Parathyroid adenoma (tissue), 2 donors: ENCODE data around the gene ACOT7.

Experiments used
- H2AFZ ChIP-seq: fragments of 300-600 bp; sonication (generic); one replicate; pipeline ENCODE4 v1.7.0; 2017; ENCODE audit warnings: antibody characterized with exemption, mild to moderate bottlenecking
- H3K27ac ChIP-seq: fragments of 300-600 bp; sonication (generic); one replicate; pipeline ENCODE4 v1.7.0; 2017
- H3K27me3 ChIP-seq: fragments of 300-600 bp; sonication (generic); one replicate; pipeline ENCODE4 v1.7.0; 2017; ENCODE audit warnings: low read length; ENCODE audit not compliant: control insufficient read depth, insufficient read depth
- H3K36me3 ChIP-seq: fragments of 300-600 bp; sonication (generic); one replicate; pipeline ENCODE4 v1.7.0; 2017; ENCODE audit warnings: low read length; ENCODE audit not compliant: control insufficient read depth, insufficient read depth
- H3K4me1 ChIP-seq: fragments of 300-600 bp; sonication (generic); one replicate; pipeline ENCODE4 v1.7.0; 2017; ENCODE audit warnings: control low read depth
- H3K4me2 ChIP-seq: fragments of 300-600 bp; sonication (generic); one replicate; pipeline ENCODE4 v1.7.0; 2017; ENCODE audit warnings: low read length
- H3K4me3 ChIP-seq: fragments of 300-600 bp; sonication (generic); one replicate; pipeline ENCODE4 v1.7.0; 2017; ENCODE audit warnings: low read depth, low read length
- H3K79me2 ChIP-seq: fragments of 300-600 bp; sonication (generic); one replicate; pipeline ENCODE4 v1.7.0; 2017; ENCODE audit warnings: control low read depth
- H3K9ac ChIP-seq: fragments of 300-600 bp; sonication (generic); one replicate; pipeline ENCODE4 v1.7.0; 2017; ENCODE audit warnings: mild to moderate bottlenecking
- H3K9me3 ChIP-seq: fragments of 300-600 bp; sonication (generic); one replicate; pipeline ENCODE4 v1.7.0; 2017; ENCODE audit warnings: low read length; ENCODE audit not compliant: control insufficient read depth
- TF ChIP-seq, protein P1 (sequence below): fragments of 300-600 bp; sonication (generic); IDR thresholded peaks from one replicate; pipeline ENCODE4 v1.7.0; 2017; ENCODE audit warnings: antibody characterized with exemption, mild to moderate bottlenecking
- donor health status: primary hyperparathyroidism.

The ACOT7 gene

DNA sequence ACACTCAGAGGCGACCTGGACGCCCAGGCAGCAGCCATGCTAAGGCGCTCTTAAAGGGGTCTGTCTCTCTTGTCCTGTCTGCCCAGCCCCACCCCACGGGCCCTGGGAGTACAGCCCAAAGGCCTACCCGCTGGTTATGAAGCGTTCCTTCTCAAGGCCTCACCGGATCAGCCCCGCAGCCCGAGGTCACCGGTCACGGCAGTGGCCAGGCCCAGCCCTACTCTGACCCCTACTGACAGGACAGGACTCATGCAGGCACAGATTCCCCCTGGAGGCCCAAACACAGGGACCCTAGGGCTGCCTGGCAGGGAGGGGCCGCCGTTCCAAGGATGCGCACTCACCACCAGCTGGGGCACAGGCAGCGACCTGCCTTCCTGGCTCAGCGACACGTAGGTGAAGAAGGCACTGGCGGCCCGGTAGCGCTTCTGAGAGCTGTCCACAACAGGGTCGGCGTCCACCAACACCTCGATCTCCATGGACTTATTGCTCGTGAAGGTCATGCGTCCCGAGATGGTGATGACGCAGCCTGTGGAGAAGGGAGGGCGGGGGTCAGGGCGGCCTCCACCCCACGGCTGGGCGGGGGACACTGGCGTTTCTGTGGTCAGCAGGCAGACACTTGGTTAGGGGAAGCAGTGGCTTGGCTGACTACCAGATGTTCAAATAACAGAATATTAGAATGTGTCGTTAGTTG is 112.7 kb downstream of the ACOT7 start:
- Histone ChIP-seq H3K79me2 (no peaks in the 10 kb centered on the region), H2AFZ (no peak overlapping the region), H3K36me3 (no peaks in the 10 kb centered on the region), H3K9ac (no peak overlapping the region), H3K27ac (no peak overlapping the region), H3K4me1 (peaks cover 5% of the 10 kb centered on the region), H3K4me2 (no peak overlapping the region), H3K4me3 (no peak overlapping the region), H3K9me3 (no peaks in the 10 kb centered on the region), H3K27me3 (no peaks in the 10 kb centered on the region)
- TF ChIP-seq, protein P1, sequence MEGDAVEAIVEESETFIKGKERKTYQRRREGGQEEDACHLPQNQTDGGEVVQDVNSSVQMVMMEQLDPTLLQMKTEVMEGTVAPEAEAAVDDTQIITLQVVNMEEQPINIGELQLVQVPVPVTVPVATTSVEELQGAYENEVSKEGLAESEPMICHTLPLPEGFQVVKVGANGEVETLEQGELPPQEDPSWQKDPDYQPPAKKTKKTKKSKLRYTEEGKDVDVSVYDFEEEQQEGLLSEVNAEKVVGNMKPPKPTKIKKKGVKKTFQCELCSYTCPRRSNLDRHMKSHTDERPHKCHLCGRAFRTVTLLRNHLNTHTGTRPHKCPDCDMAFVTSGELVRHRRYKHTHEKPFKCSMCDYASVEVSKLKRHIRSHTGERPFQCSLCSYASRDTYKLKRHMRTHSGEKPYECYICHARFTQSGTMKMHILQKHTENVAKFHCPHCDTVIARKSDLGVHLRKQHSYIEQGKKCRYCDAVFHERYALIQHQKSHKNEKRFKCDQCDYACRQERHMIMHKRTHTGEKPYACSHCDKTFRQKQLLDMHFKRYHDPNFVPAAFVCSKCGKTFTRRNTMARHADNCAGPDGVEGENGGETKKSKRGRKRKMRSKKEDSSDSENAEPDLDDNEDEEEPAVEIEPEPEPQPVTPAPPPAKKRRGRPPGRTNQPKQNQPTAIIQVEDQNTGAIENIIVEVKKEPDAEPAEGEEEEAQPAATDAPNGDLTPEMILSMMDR, result no peak

DNA sequence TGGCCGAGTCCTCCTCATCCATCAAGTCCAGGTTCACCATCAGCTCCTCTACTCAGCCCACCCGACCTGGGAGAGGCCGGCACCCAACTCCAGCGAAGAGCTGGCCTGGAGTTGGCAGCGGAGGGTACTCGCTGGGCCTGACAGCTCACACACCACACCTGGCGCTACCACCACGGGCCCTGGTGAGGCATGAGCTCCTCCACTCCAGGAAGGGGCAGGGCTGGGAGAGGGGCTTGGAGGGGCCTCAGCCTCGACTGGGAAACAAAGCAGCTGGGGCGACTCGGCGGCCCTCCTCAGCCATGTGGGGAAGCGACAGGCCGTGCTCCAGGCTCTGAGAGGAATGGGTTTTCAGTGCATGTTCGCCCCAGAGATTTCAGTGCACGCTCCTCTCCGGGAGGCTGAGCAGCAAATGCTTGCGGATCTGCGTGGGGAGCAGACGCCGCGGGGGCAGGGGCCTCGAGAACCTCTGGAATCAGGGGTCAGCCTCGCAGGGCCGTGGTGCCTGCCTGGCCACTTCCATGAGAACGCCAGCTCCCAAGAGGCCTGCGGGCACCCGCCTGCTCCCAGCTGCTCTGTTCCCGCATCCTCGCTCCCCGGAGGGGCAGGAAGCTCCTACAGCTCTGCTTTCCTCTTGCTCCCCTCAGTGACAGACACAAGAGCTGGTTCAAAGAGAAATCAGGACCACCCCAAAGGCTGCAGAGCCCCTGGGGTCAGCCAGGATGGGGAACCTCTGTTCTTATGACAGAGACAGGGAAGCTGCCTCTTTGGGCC is 113.8 kb downstream of the ACOT7 start:
- Histone ChIP-seq H3K9me3 (no peaks in the 10 kb centered on the region), H3K79me2 (no peaks in the 10 kb centered on the region), H3K9ac (no peak overlapping the region), H3K4me3 (no peak overlapping the region), H3K27ac (no peak overlapping the region), H3K27me3 (no peaks in the 10 kb centered on the region), H2AFZ (no peak overlapping the region), H3K4me2 (no peak overlapping the region), H3K4me1 (peaks cover 5% of the 10 kb centered on the region), H3K36me3 (no peaks in the 10 kb centered on the region)
- TF ChIP-seq, protein P1, result no peak

DNA sequence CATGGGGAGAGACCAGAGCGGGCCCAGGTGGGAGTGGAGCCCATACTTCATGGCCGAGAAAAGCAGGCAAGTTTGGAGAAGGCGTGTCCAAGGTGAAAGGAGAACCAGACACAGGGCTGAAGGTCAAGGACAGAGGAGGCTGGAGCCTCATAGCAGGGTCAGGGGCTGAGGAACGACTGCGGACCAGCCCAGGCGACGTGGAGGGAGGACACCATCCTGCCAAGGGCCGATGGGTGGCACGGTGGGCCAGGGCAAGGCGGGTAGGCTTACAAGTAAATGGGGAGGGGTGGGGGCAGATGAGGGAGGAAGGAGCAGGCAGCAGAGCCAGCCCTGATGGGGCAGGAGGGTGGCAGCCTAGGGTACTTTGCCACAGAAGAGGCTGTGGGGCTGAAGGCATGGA is 114.5 kb downstream of the ACOT7 start:
- Histone ChIP-seq H3K4me2 (no peak overlapping the region), H3K4me3 (no peak overlapping the region), H3K9ac (no peak overlapping the region), H3K27me3 (no peaks in the 10 kb centered on the region), H3K4me1 (peaks cover 5% of the 10 kb centered on the region), H3K27ac (no peak overlapping the region), H3K79me2 (no peaks in the 10 kb centered on the region), H2AFZ (no peak overlapping the region), H3K36me3 (no peaks in the 10 kb centered on the region), H3K9me3 (no peaks in the 10 kb centered on the region)
- TF ChIP-seq, protein P1, result no peak

DNA sequence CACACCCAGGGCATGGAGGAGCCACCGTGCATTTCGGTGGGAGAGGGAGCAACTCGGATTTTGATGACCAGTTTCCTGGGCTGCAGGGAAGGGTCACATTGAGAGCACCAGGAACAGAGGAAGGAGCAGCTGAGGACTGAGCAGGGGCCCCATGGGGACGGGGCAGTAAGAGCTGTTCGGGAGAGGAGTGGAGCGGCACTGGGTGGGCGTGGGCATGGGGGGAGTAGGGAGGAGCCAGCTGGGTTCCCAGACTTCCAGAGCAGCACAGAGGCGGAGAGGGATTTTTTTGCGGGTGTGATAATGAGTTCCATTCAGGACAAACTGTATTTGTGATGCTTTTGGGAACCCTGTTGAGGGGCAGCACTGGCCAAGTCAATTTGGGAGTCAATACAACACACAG is 115.3 kb downstream of the ACOT7 start:
- Histone ChIP-seq H3K4me3 (no peak overlapping the region), H3K27ac (no peak overlapping the region), H3K36me3 (no peaks in the 10 kb centered on the region), H3K9ac (no peak overlapping the region), H3K27me3 (no peaks in the 10 kb centered on the region), H3K4me1 (peaks cover 5% of the 10 kb centered on the region), H2AFZ (no peak overlapping the region), H3K79me2 (no peaks in the 10 kb centered on the region), H3K4me2 (no peak overlapping the region), H3K9me3 (no peaks in the 10 kb centered on the region)
- TF ChIP-seq, protein P1, result no peak
